Colonic mucosa (tissue), 4 donors: Measurements from ENCODE around the gene PWWP2A. TPM values are rescaled to one million over a fixed set of nuclear protein-coding genes. Genes with fewer than 3 reads are reported as not detected.
"Not testable (repeated sequence)": the region's sequence is repeated elsewhere in the genome, so short reads cannot be mapped to it uniquely, and the experiment has no call there.

Experiments used
- DNase-seq: peaks from one replicate; pipeline ENCODE4 v3.0.0-alpha.2; 2020
- H3K27ac ChIP-seq: fragments of 200-600 bp; one replicate; pipeline ENCODE4 v1.8.0; 2021
- H3K27me3 ChIP-seq: fragments of 200-600 bp; one replicate; pipeline ENCODE4 v1.8.0; 2021
- H3K36me3 ChIP-seq: fragments of 200-600 bp; one replicate; pipeline ENCODE4 v1.8.0; 2021
- H3K4me1 ChIP-seq: fragments of 200-600 bp; one replicate; pipeline ENCODE4 v1.8.0; 2021; ENCODE audit warnings: mild to moderate bottlenecking
- H3K4me3 ChIP-seq: fragments of 200-600 bp; one replicate; pipeline ENCODE4 v1.8.0; 2021
- H3K9ac ChIP-seq, 2 donors: one replicate each; pipeline ENCODE4 v1.7.0; 2013; ENCODE audit warnings: control low read depth in 2 of 2, low read depth in 2 of 2, low read length in 2 of 2
- H3K9me3 ChIP-seq: fragments of 200-600 bp; one replicate; pipeline ENCODE4 v1.8.0; 2021
- CTCF ChIP-seq: fragments of 200-600 bp; IDR thresholded peaks from one replicate; pipeline ENCODE4 v1.8.0; 2022; ENCODE audit warnings: antibody characterized with exemption, mild to moderate bottlenecking
- intact Hi-C: fragments of 100-400 bp; cut with DNase I; formaldehyde crosslinking; loops from one replicate; pipeline ENCODE4 v1.14.1; 2022
- total RNA-seq, 2 donors: library from RNA; stranded (reverse); fragmentation: NEBNext Ultra II Directional in 1 of 2; extraction: Animal tissue kit (Norgen Biotek cat#: 25700) in 1 of 2; gene quantifications; one replicate each; pipeline ENCODE4 v1.2.1, GENCODE V29; 2021
- donor health status: healthy.
- donor health status: DM: no; HTN: no; CAD: no.
- donor health status: DM: no; HTN: no; CAD: no.

The PWWP2A gene
- total RNA-seq, 2 donors from 2014 or later = 44.0 to 47.6 TPM

GRCh38 chr5:160150381-160150780 is 31.1 kb upstream of the PWWP2A start:
- H3K27me3 ChIP-seq = no peaks in the 10 kb centered on the region
- no peak overlapping the region for H3K9ac ChIP-seq
- no peak for DNase-seq
- H3K4me1 ChIP-seq = no peaks in the 10 kb centered on the region
- H3K4me3 ChIP-seq = no peak overlapping the region
- H3K36me3 ChIP-seq = no peaks in the 10 kb centered on the region
- no peak overlapping the region for H3K27ac ChIP-seq
- intact Hi-C loops = no loop called here
- no peaks in the 10 kb centered on the region for H3K9me3 ChIP-seq
- TF ChIP-seq CTCF = no peak

- H3K9ac ChIP-seq, DNase-seq, H3K36me3 ChIP-seq, H3K27me3 ChIP-seq, H3K9me3 ChIP-seq, H3K27ac ChIP-seq, H3K4me1 ChIP-seq, H3K4me3 ChIP-seq, intact Hi-C loops: not testable (repeated sequence)
Measured at GRCh38 chr5:160144436-160144835, 25.2 kb upstream of the PWWP2A start.

- intact Hi-C loops = no loop called here
- DNase-seq = no peak
- no peaks in the 10 kb centered on the region for H3K4me1 ChIP-seq
- no peak for TF ChIP-seq CTCF
- no peak overlapping the region for H3K4me3 ChIP-seq
- no peaks in the 10 kb centered on the region for H3K9me3 ChIP-seq
- H3K27me3 ChIP-seq = no peaks in the 10 kb centered on the region
- H3K9ac ChIP-seq = no peak overlapping the region
- no peak overlapping the region for H3K27ac ChIP-seq
- H3K36me3 ChIP-seq = no peaks in the 10 kb centered on the region
Measured at GRCh38 chr5:160134332-160134731, 15.1 kb upstream of the PWWP2A start.

GRCh38 chr5:160133918-160134304 is 14.7 kb upstream of the PWWP2A start:
- TF ChIP-seq CTCF = no peak
- Histone ChIP-seq H3K4me1 (no peaks in the 10 kb centered on the region), H3K27ac (no peak overlapping the region), H3K9me3 (no peaks in the 10 kb centered on the region), H3K36me3 (no peaks in the 10 kb centered on the region), H3K27me3 (no peaks in the 10 kb centered on the region), H3K4me3 (no peak overlapping the region), H3K9ac (no peak overlapping the region)
- no peak for DNase-seq
- intact Hi-C loops = no loop called here

- no peaks in the 10 kb centered on the region for H3K9me3 ChIP-seq
- no peak overlapping the region for H3K4me3 ChIP-seq
- H3K27me3 ChIP-seq = no peaks in the 10 kb centered on the region
- no peak overlapping the region for H3K27ac ChIP-seq
- no peak overlapping the region for H3K9ac ChIP-seq
- TF ChIP-seq CTCF = no peak
- H3K4me1 ChIP-seq = no peaks in the 10 kb centered on the region
- no peaks in the 10 kb centered on the region for H3K36me3 ChIP-seq
- intact Hi-C loops = no loop called here
- peak; percentile 28 for DNase-seq
Measured at GRCh38 chr5:160133071-160133917, 14.0 kb upstream of the PWWP2A start.

GRCh38 chr5:160129841-160130240 is 10.6 kb upstream of the PWWP2A start:
- Histone ChIP-seq H3K27ac (no peak overlapping the region), H3K4me3 (no peak overlapping the region), H3K9me3 (no peaks in the 10 kb centered on the region), H3K9ac (no peak overlapping the region), H3K36me3 (no peaks in the 10 kb centered on the region), H3K27me3 (no peaks in the 10 kb centered on the region), H3K4me1 (no peaks in the 10 kb centered on the region)
- intact Hi-C loops = loop anchor here (10.0 kb wide), 1 partner anchor 685 kb away; no protein-coding TSS in a partner anchor
- TF ChIP-seq CTCF = no peak
- DNase-seq = no peak
